ENCODE data around the gene AP5Z1.

AP5Z1 gene

GRCh38 chr7:4824120-4824775 is 48.8 kb downstream of the AP5Z1 start:
- Histone ChIP-seq H3K4me3 (ENCODE audit: low read depth in 1 of 2, low read length in 1 of 2) (no peak overlapping the region), H3K4me1 (ENCODE audit: control insufficient read depth in 1 of 2, insufficient read depth in 1 of 2, low read depth in 1 of 2, low read length in 1 of 2) (no peaks in the 10 kb centered on the region), H3K27me3 (peaks cover 4% of the 10 kb centered on the region), H3K36me3 (no peaks in the 10 kb centered on the region), H3K9me3 (no peaks in the 10 kb centered on the region), H3K27ac (no peak overlapping the region)
- no peak for TF ChIP-seq CTCF (IDR thresholded peaks at IDR 0.05)

- Histone ChIP-seq H3K27ac (no peak overlapping the region), H3K27me3 (peaks cover 4% of the 10 kb centered on the region), H3K4me1 (ENCODE audit: control insufficient read depth in 1 of 2, insufficient read depth in 1 of 2, low read depth in 1 of 2, low read length in 1 of 2) (no peaks in the 10 kb centered on the region), H3K9me3 (no peaks in the 10 kb centered on the region), H3K4me3 (ENCODE audit: low read depth in 1 of 2, low read length in 1 of 2) (no peak overlapping the region), H3K36me3 (no peaks in the 10 kb centered on the region)
- no peak for TF ChIP-seq CTCF (IDR thresholded peaks at IDR 0.05)
These were observed 49.7 kb downstream of the AP5Z1 start for GRCh38 chr7:4825081-4825480.

- H3K27me3 ChIP-seq, result no peaks in the 10 kb centered on the region
- H3K36me3 ChIP-seq, result no peaks in the 10 kb centered on the region
- no peak overlapping the region for H3K4me3 ChIP-seq (ENCODE audit: low read depth in 1 of 2, low read length in 1 of 2)
- no peaks in the 10 kb centered on the region for H3K4me1 ChIP-seq (ENCODE audit: control insufficient read depth in 1 of 2, insufficient read depth in 1 of 2, low read depth in 1 of 2, low read length in 1 of 2)
- no peak for TF ChIP-seq CTCF (IDR thresholded peaks at IDR 0.05)
- H3K9me3 ChIP-seq, result no peaks in the 10 kb centered on the region
- H3K27ac ChIP-seq, result no peak overlapping the region
These were observed 53.4 kb downstream of the AP5Z1 start for GRCh38 chr7:4828720-4829383.

- Histone ChIP-seq H3K4me3 (ENCODE audit: low read depth in 1 of 2, low read length in 1 of 2) (no peak overlapping the region), H3K9me3 (no peaks in the 10 kb centered on the region), H3K27me3 (no peaks in the 10 kb centered on the region), H3K36me3 (no peaks in the 10 kb centered on the region), H3K4me1 (ENCODE audit: control insufficient read depth in 1 of 2, insufficient read depth in 1 of 2, low read depth in 1 of 2, low read length in 1 of 2) (no peaks in the 10 kb centered on the region), H3K27ac (no peak overlapping the region)
- TF ChIP-seq CTCF (IDR thresholded peaks at IDR 0.05), result no peak
These were observed 54.8 kb downstream of the AP5Z1 start for GRCh38 chr7:4830176-4830575.

GRCh38 chr7:4831723-4832495 is 56.5 kb downstream of the AP5Z1 start:
- H3K9me3 ChIP-seq, result no peaks in the 10 kb centered on the region
- no peaks in the 10 kb centered on the region for H3K27me3 ChIP-seq
- H3K4me1 ChIP-seq (ENCODE audit: control insufficient read depth in 1 of 2, insufficient read depth in 1 of 2, low read depth in 1 of 2, low read length in 1 of 2), result no peaks in the 10 kb centered on the region
- no peaks in the 10 kb centered on the region for H3K36me3 ChIP-seq
- TF ChIP-seq CTCF (IDR thresholded peaks at IDR 0.05), result no peak
- no peak overlapping the region for H3K4me3 ChIP-seq (ENCODE audit: low read depth in 1 of 2, low read length in 1 of 2)
- H3K27ac ChIP-seq, result no peak overlapping the region

All from neutrophil (primary cell).